HL-60/S4 (cell line): ENCODE results near the gene KBTBD3.
"Not testable (repeated sequence)": the region's sequence is repeated elsewhere in the genome, so short reads cannot be mapped to it uniquely, and the experiment has no call there.

Source experiments
- in situ Hi-C: fragments of 300-500 bp; cut with MboI; formaldehyde crosslinking; loops from 2 replicates; pipeline ENCODE4 v1.14.3; 2022; ENCODE audit warnings: low sequenced_read_pairs

The KBTBD3 gene

DNA sequence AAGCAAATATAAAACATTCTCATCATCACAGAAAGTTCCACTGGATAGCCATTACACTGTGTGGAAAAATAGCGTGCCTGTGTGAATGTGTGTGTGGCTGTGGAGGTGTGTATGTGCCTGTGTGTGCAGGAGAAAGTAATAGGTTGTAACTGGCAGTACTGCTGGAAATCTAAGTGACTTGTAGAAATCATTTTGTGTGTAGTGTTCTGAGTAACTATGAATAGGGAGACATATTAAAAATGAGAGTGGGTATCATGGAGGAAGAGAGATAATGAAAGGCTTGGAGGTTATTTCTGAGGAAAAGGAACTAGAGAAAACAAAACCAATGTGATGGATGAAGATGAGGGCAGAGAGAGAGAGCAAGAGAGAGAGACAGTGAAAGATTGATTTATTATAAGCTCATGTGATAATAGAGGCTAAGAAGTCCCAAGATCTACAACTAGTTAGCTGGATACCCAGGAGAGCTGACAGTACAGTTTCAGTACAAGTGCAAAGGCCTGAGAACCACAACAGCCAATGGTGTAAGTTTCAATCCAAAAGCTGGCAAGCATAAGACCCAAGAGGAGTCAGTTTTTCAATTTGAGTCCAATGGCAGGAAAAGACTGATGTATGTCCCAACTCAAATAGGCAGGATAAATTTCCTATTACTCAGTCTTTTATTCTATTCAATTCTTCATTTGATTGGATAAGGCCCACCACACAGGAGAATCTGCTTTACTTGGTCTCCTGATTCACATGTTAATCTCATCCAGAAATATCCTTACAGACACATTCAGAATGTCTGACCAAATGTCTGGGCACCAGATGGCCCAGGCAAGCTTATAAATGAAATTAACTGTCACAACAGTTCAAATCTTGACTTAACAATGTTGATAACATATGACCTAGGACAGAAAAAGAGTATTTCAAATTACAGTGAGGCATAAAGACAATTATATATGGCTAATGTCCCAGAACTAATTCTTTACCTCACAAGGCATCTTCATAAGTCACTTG lies 14.9 kb downstream of the KBTBD3 start:
- in situ Hi-C loops, result no loop called here

- in situ Hi-C loops, result no loop called here
Observed at GRCh38 chr11:106061249-106061784, 15.8 kb downstream of the KBTBD3 start.

- in situ Hi-C loops, result no loop called here
Observed at GRCh38 chr11:106059617-106060016, 17.5 kb downstream of the KBTBD3 start.

DNA sequence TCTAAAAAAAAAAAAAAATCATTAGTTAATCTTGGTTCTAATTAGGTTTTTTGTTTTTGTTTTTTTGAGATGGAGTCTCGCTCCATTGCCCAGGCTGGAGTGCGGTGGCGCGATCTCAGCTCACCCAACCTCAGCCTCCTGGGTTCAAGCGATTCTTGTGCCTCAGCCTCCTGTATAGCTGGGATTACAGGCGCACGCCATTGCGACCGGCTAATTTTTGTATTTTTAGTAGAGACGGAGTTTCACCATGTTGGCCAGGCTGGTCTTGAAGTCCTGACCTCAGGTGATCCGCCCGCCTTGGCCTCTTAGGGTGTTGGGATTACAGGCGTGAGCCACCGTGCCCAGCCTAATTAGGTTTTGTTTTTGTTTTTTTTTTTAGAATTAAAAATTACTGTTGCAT lies 18.8 kb downstream of the KBTBD3 start:
- in situ Hi-C loops, result not testable (repeated sequence)

GRCh38 chr11:106051103-106051502 lies 26.0 kb downstream of the KBTBD3 start:
- in situ Hi-C loops, result no loop called here

GRCh38 chr11:106049727-106050476 lies 27.2 kb downstream of the KBTBD3 start:
- in situ Hi-C loops, result no loop called here

DNA sequence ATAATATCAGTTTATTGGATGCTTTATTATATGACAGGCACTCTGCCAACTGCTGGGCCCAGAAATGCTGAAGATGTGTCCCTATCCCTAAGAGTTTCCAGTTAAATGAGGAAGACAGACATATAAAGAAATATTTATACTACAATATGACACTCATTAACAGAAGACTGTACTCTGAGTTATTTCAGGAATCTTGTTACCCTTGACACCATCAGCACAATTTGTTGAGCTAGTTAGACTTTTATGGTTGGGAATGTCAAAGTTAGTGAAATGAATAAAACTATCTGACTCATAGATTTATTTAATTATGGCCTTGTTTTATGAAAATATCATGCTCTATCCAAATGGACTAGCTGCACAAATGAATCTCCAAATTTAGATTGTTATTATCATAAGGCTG lies 29.5 kb downstream of the KBTBD3 start:
- in situ Hi-C loops, result no loop called here

- in situ Hi-C loops, result no loop called here
Observed at GRCh38 chr11:106043540-106043939, 33.6 kb downstream of the KBTBD3 start.

- in situ Hi-C loops, result no loop called here
Observed at GRCh38 chr11:106032861-106033260, 44.3 kb downstream of the KBTBD3 start.

- in situ Hi-C loops, result no loop called here
Observed at GRCh38 chr11:106031936-106032335, 45.2 kb downstream of the KBTBD3 start.

- in situ Hi-C loops, result no loop called here
Observed at GRCh38 chr11:106031202-106031810, 45.8 kb downstream of the KBTBD3 start.

DNA sequence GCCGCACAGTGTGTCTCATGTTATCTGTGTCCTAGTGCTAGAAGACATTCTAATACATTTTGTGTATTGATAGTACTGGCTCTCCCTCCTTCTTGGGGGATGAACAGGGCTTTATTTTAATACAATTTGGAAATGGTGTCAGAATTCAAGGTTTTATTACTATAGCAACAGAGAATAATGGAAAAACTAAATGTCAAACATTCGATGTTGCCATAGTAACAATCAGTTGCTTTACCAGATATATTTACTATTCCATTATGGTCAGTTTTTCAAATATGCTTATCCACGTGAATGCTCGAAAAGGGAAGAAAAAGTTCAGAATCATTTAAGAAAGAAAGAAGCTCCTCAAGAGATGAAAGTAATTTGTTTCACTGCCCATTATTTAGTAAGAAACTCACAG lies 46.5 kb downstream of the KBTBD3 start:
- in situ Hi-C loops, result no loop called here

DNA sequence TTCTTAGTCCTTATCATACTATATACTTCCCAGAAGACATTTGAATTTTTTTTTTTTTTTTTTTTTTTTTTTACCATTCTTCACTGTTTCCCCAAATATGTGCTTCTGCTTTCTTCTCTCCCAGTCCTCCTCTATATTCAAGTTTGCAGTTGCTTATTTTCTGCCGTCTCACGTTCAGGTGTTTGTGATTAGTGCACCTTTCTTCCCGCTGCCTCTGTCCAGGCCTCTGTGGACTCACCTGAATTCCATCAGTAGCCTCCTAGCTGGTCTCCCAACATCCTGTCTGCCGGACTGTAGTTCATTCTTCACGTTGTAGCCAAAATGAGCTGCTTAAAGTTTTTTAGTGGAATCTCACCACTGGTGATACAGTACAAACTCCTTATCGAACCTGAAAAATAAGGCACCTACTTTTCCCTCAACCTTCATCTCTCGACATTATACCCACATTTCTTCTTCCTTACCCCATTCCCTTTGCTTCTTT lies 54.3 kb downstream of the KBTBD3 start:
- in situ Hi-C loops, result no loop called here

DNA sequence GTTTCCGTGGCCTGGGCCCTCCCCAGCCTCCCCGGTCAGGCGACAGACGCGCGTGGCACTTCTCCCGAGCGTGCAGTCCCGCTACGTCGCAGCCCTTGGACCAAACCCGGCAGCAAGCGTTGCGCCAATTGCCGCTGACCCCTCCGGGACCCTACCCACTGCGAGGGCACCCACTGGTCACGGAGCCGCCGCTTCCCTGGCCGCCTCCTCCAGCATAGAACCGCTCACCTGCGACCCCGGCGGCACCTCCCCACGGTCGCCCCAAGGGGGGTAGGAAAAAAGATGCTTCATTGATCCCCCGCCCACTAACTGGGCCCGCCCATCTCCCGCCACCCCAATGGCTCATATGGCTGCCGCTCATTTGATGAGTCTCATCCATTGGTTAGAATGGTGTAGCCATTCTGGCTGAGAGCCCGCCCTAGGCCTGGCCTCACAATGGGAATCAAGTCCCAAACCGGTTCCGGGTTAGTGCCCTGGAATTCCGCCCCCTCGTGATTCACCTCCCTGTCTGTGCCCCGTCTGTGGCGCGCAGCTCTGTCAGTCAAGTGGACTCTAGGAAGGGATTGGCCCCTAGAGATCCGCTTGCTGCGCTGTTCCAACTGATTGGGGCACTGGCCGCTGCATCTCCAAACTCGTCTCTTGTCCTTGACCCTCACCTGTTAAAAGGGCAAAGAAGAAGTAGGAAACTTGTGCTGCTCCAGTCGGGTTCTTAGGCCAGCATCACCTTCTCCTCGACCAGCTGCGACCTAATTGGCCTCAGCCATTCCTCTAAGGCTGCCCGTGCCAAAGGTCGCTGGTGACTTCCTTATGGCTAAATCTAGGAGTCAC lies 55.0 kb downstream of the KBTBD3 start, which contains the start of gene MSANTD4:
Gene MSANTD4, minus strand, starts transcription at position 274 of the 828 bp plus-strand sequence. CDS start 11,323 bp downstream, outside the sequence.
- in situ Hi-C loops, result no loop called here

DNA sequence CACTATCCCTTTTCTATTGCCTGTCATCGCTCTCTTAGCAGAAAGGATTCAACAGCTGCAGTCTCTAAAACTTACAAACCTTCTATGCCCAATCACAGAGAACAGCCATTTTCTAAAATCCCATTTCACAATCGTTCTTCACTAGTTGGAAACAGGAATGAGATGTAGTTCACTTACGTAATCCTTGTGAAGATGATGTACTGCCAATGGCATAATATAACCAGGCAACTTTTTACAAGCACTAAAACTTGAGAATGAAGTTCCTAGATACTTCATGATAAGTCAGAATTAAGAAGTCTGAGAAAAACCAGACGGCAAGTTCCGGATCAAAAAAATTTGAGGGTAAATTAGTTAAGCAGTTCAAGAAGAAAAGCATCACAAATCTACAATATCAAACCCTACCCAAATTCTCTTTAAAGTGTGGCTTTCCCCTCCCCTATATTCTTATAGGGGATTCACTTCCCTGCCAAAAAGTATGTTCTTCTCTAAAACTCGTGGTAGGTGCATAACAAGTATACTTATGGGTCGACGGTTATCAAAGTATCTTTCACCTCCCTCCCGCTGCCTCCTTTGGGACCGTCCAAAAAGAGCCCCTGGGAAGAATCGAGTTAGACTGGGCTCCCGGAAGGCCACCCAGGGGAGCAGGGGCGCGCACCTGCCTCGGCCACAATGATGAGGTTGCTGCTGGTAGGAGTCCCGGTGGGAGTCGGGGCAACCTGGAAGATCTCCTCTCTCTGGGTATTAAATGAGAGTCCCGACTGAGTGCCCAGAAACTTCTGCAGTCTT lies 55.8 kb downstream of the KBTBD3 start:
- in situ Hi-C loops, result no loop called here

DNA sequence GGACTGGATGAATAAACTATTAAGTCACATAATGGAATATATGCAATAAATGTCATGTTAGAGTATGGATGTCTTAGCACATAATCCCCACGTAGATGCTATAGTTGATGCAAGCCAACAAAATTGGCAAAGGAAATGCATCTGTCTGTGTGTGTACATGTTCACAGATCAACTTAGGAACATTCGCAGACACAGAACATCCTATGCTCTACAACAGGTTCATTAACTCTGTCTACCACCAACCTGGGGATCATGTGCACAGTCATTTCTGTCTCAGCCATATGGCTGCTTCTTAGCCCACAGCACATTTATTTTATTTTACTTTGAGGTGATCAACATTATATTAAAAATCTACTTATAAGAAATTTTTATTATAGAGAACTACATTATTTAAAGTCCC lies 60.1 kb downstream of the KBTBD3 start:
- in situ Hi-C loops, result no loop called here

DNA sequence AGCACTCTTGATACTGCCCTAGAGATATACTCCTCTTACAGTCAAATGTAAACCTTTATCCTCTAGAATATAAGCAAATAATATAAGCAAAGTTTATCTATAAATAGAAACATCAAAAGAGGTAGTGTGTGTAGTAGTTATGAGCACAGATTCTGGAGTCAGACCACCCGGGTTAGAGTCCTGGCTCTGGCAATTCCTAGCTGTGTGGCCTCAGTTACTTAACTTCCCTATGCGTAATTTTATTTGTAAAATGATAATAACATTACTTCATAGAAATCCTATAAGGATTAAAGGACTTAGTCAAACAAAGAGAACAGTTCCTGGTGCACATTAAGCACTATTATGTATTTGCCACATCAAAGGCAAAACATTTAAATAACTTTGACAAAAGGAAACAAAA lies 62.1 kb downstream of the KBTBD3 start:
- in situ Hi-C loops, result no loop called here

DNA sequence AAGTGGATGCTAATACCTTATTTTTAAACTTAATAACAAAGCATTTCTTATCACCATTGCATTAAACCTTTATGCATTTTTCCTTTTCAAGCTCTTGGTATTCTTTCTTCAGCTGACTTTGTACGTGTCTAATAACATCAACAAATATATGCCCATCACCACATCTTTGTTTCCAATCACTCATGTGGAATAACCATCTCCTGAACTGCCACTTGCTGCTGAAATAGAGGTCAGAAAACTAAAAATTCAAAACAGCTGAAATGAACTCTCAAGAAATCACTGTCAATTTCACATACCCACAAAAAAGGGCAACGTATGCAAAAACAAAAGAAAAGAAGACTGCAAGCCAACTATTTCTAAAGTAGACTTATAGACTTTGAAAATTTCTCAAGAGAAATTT lies 62.5 kb downstream of the KBTBD3 start:
- in situ Hi-C loops, result no loop called here

DNA sequence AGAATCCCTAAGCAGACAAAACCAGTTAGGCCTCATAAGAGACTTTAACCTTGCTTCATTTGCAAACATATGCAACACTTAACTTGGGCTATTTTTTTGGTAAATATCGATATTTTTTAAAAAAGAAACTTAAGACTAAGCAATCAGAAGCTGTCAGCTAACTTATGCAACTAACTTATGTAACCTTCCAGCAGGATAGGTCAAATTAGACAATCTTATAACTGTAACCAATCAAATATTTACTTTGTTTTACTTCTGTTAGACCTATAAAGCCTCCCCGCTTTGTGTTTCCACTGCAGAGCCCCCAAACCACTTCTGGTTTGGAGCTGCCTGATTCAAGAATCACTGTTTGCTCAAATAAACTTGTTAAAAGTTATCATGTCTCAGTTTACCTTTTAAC lies 63.1 kb downstream of the KBTBD3 start:
- in situ Hi-C loops, result no loop called here
